Measurements from ENCODE around the gene TENM4.

- TF ChIP-seq, protein P1, sequence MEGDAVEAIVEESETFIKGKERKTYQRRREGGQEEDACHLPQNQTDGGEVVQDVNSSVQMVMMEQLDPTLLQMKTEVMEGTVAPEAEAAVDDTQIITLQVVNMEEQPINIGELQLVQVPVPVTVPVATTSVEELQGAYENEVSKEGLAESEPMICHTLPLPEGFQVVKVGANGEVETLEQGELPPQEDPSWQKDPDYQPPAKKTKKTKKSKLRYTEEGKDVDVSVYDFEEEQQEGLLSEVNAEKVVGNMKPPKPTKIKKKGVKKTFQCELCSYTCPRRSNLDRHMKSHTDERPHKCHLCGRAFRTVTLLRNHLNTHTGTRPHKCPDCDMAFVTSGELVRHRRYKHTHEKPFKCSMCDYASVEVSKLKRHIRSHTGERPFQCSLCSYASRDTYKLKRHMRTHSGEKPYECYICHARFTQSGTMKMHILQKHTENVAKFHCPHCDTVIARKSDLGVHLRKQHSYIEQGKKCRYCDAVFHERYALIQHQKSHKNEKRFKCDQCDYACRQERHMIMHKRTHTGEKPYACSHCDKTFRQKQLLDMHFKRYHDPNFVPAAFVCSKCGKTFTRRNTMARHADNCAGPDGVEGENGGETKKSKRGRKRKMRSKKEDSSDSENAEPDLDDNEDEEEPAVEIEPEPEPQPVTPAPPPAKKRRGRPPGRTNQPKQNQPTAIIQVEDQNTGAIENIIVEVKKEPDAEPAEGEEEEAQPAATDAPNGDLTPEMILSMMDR (conservative IDR thresholded peaks at IDR 0.05; ENCODE audit: low read length): no peak
- no peak for TF ChIP-seq EZH2phosphoT487 (IDR thresholded peaks at IDR 0.05; ENCODE audit: borderline replicate concordance, low read depth, low read length)
These were observed 554.2 kb downstream of the TENM4 start for GRCh38 chr11:78886616-78887015.
